Spleen (tissue), 7 donors: ENCODE data around the gene LYRM4.

Experiments used
- CTCF ChIP-seq, 11 experiments: fragments of 200-600 bp in 7 of 11; fragments of 450-650 bp in 4 of 11; sonication (generic) in 4 of 11; IDR thresholded peaks in 8 of 11; conservative IDR thresholded peaks in 3 of 11; 1 replicate in 7 of 11; 2 replicates in 4 of 11; pipeline versions ENCODE4 v1.4.0 to v1.8.0; 2016 to 2021; ENCODE audit warnings: antibody characterized with exemption in 11 of 11, inconsistent platforms in 4 of 11, mild to moderate bottlenecking in 1 of 11
- POLR2A ChIP-seq, 3 donors: fragments of 450-650 bp; IDR thresholded peaks; one replicate each; pipeline ENCODE4 v1.5.1; 2017; ENCODE audit warnings: antibody characterized with exemption in 3 of 3, mild to moderate bottlenecking in 1 of 3
- POLR2AphosphoS5 ChIP-seq, 3 donors: sonication (generic); formaldehyde crosslinking; IDR thresholded peaks; one replicate each; pipeline ENCODE4 v1.5.1; 2017; ENCODE audit warnings: antibody characterized with exemption in 3 of 3
- donor health status: DM: no; HTN: no; CAD: no; lungs with moderate emphysema.
- donor health status: DM: no; HTN: no; CAD: no.
- donor health status: DM: no; HTN: no; CAD: no.

GRCh38 chr6:5098501-5099270 is 162.1 kb downstream of the LYRM4 start:
- TF ChIP-seq CTCF (IDR thresholded peaks at IDR 0.05 in 8 of 11, conservative IDR thresholded peaks at IDR 0.05 in 3 of 11) (no peak), POLR2A (IDR thresholded peaks at IDR 0.05) (no peak), POLR2AphosphoS5 (IDR thresholded peaks at IDR 0.05) (no peak)
